OCI-LY1 (cell line): Measurements from ENCODE around the gene RDH5.

Source experiments
- CTCF ChIP-seq: fragments of 200-600 bp; sonication (generic), shearing (Covaris generic); IDR thresholded peaks from 2 replicates; pipeline ENCODE4 v1.5.1; 2017; ENCODE audit warnings: mild to moderate bottlenecking, antibody characterized with exemption, low read length, moderate library complexity, mixed read lengths
- EZH2 ChIP-seq: fragments of 200-600 bp; sonication (generic), shearing (Covaris generic); IDR thresholded peaks from 2 replicates; pipeline ENCODE4 v1.8.0; 2017; ENCODE audit warnings: borderline replicate concordance, mixed run types, mild to moderate bottlenecking, antibody characterized with exemption, low read length, moderate library complexity, mixed read lengths

GRCh38 chr12:55765736-55766290 lies 45.6 kb downstream of the RDH5 start:
- TF ChIP-seq CTCF = no peak
- no peak for TF ChIP-seq EZH2
